ENCODE measurements around the gene ASB13.

ASB13 gene

GRCh38 chr10:5645944-5646617 is 20.3 kb downstream of the ASB13 start:
- DNase-seq: no peak

GRCh38 chr10:5645375-5645774 is 21.0 kb downstream of the ASB13 start:
- DNase-seq: no peak

GRCh38 chr10:5644930-5645329 is 21.5 kb downstream of the ASB13 start:
- DNase-seq: no peak

GRCh38 chr10:5643346-5644067 is 22.9 kb downstream of the ASB13 start:
- no peak for DNase-seq

- DNase-seq: no peak
Observed at GRCh38 chr10:5641501-5641900, 24.9 kb downstream of the ASB13 start.

DNA sequence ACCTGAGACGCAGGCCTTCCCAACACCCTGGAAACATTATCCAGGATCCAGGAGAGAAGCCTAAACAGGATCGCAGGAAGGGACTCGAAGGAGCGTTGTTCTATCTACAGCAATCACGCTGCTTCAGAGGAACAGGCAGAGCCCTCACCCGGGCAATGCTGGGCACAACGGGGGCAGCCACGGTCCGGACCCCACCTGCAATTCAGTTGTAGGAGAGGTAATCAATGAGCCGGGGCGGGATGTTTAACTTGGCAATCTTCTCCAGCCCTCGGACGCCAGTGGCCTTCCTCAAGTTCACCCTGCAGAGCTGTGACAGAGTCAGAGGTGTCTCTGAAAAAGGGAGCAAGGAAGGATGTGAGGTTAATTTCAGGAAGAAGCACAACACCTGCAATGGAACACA is 25.9 kb downstream of the ASB13 start:
- DNase-seq: no peak

DNA sequence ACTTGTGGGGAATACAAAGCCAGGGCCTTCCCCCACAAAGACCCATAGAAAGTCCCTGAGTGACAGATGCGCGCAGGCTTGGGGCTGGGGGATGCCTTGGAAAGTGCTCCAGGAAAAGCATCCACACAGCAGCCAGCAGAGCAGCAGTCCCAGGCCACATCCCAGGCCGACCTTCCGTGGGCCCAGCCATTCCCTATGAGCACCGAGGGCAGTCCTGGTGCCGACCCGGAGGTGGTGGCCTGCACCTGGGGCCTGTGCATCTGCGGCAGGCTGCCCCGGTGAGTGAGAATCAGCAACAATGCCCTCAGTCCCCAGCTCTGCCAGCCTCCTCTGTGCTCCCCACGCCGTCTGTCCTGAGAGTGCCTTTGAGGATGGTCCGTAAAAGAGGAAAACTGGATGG is 26.4 kb downstream of the ASB13 start:
- DNase-seq: no peak

GRCh38 chr10:5639066-5639465 is 27.3 kb downstream of the ASB13 start:
- no peak for DNase-seq

DNA sequence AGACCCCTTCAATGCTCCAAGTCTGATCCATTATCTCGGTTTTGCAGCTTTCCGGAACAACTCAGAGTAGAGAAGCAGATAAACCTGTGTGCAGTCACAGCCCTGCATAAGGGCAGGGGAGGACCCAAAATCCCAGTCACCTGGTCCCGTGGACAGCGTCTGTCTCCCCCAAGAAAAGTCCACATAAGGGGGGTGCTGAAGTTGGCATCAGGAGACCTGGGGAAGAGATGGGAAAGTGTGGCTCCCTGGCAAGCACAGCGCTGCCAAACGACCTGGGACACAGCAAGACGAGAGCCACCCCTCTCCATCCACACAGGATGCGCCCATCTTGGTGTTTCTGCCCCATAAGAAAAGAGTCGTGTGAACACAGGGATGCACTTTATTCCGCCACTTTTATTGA is 27.9 kb downstream of the ASB13 start:
- DNase-seq: no peak

GRCh38 chr10:5634918-5635317 is 31.5 kb downstream of the ASB13 start:
- DNase-seq: no peak

DNA sequence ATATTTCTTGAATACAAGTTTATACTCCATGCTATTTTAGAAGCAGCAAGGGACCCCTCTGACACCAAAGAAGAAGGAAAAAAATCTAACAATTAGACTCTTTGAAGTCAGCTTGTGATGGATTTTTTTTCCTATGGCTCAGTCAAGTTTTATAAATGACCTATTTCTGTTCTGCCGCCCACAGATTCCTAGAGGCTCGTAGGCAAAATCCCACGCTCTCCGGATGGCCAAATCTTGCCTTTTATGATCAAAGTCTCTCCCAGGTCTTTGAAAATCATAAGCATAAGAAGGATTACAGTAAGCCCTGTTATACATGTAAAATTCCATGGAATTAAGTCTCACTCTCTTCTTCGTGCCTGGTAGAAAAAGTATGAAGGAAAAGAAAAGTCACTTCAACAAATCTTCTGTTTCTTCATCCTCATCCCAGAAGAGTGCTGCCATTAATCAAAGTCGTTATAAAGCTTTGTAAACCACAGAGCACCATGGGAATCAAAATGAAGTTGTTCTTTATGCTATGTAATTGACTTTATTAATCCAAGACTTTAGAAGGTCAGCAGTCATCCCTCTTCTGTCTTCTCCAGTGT is 33.1 kb downstream of the ASB13 start:
- DNase-seq: no peak

- DNase-seq: no peak
Observed at GRCh38 chr10:5632446-5632845, 33.9 kb downstream of the ASB13 start.

DNA sequence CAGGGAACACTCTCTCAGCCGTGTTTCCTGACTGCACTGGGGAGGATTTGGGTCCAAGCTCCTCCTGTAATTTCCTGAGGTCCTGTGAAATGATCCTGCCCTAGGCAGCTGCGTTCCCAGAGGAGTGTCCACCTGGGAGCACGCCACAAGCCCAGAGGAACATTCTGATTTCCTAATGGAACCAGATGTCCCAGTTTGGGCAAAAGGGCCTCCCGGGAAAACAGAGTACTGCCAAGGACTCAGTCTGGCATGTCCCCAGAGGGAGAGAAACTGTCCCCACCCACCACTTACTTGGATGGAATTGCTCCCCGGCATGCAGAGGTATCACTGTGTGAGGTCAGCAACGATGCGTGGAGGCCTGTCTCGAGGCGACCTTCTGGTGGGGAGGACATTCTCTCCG is 34.5 kb downstream of the ASB13 start:
- DNase-seq: no peak

GRCh38 chr10:5630112-5630436 is 36.3 kb downstream of the ASB13 start:
- DNase-seq: no peak

- DNase-seq: peak; percentile 93
Observed at GRCh38 chr10:5629303-5630111, 36.9 kb downstream of the ASB13 start.

DNA sequence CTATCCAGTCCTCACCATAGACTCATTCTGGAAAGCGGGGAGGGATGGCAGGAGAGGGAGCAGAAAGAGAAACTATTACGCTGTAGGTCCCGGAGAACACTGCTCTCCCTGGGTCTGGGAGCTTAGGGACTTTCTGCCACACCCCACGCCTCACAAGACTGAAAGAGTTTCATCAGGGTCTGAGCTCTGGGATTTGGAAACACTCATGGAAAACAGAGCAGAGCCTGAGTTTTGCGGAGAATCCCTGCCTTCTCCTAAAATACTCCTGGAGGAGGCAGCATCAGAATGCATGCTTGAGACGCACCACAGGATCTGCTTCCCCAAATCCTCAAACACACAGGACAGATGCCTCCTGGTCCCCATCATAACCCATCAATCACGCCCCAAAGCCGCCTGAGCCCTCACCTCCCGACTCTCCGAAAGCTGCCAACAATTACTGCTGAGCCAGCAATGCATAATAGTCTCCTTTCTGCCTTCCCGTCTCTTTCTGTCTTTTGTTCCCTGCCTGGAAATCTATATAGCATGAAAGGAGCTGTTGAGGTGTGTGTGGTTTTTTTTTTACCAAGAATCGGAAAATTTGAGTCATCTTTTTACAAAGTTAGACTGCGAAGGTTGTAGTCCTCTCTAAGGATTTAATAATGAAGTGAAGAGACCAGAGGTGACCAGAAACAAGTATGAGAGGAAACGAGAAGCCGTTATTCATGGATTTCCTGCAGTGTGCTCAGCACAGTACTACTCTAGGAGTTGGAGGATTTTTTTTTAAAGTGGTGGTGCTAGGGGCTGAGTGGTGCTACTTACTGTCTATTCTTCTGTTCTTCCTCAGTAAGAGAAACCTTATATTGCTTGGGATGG is 37.7 kb downstream of the ASB13 start:
- DNase-seq: no peak

DNA sequence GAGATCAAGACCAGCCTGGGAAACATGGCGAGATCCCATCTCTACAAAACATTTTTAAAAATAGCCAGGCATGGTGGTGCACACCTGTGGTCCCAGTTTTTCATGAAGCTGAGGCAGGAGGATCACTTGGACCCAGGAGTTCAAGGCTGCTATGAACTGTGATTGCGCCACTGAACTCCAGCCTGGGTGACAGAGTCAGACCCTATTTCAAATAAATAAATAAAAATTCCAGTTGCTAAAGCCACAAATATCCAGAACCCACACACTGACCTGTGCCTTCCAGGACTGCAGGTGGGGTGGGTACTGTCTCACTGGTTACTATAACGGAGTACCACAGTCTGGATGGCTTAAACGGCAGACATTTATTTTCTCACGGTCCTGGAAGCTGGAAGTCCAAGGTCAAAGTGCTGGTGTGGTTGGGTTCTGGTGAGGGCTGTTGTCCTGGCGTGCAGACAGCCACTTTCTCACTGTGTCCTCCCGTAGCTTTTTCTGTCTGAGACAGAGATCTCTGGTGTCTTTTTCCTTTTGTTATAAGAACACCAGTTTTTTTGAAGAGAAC is 38.8 kb downstream of the ASB13 start:
- no peak for DNase-seq

GRCh38 chr10:5625992-5626777 is 40.2 kb downstream of the ASB13 start:
- no peak for DNase-seq

DNA sequence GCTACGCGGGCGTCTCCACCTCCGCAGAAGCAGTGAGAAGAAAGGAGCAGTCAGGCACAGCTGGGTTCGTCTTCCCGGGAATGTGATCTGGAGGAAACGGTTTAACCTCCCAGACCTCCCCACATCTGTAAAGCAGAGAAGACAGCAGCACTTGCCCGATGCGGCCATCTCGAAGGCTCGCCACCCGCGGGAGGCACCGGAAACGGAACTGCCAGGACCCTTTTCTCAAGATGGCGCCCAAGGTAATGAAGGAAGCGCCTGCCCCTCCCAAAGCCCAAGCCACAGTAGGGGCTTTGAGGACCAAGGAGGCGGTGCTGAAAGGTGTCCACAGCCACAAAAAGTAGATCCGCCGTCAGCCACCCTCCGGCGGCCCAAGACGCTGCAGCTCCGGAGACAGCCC is 41.7 kb downstream of the ASB13 start:
- no peak for DNase-seq

GRCh38 chr10:5623081-5623748 is 43.2 kb downstream of the ASB13 start:
- DNase-seq: peak; percentile 91
